ENCODE measurements around the gene LIMCH1.

The LIMCH1 gene

GRCh38 chr4:41556526-41556925, 18.6 kb downstream of the LIMCH1 start:
- DNase-seq (ENCODE audit: insufficient read length, low spot score) = no peak
- no peak for FAIRE-seq

GRCh38 chr4:41559940-41560516, 22.1 kb downstream of the LIMCH1 start:
- FAIRE-seq (no peak), DNase-seq (ENCODE audit: insufficient read length, low spot score) (no peak)

GRCh38 chr4:41561244-41561643, 23.3 kb downstream of the LIMCH1 start:
- no peak for DNase-seq (ENCODE audit: insufficient read length, low spot score)
- no peak for FAIRE-seq

- DNase-seq (ENCODE audit: insufficient read length, low spot score) (no peak), FAIRE-seq (no peak)
These were observed 29.2 kb downstream of the LIMCH1 start for GRCh38 chr4:41567186-41567585.

GRCh38 chr4:41568363-41568762, 30.4 kb downstream of the LIMCH1 start:
- FAIRE-seq (no peak), DNase-seq (ENCODE audit: insufficient read length, low spot score) (no peak)

GRCh38 chr4:41569961-41570360, 32.0 kb downstream of the LIMCH1 start:
- DNase-seq (ENCODE audit: insufficient read length, low spot score) (no peak), FAIRE-seq (no peak)

GRCh38 chr4:41571422-41571821, 33.5 kb downstream of the LIMCH1 start:
- FAIRE-seq = no peak

GRCh38 chr4:41572516-41572915, 34.6 kb downstream of the LIMCH1 start:
- FAIRE-seq (no peak), DNase-seq (ENCODE audit: insufficient read length, low spot score) (no peak)

More at GRCh38 chr4:41571422-41571821, 33.5 kb downstream of the LIMCH1 start:
- DNase-seq (ENCODE audit: insufficient read length, low spot score) = no peak

- DNase-seq (ENCODE audit: insufficient read length, low spot score) = no peak
- FAIRE-seq = no peak
These were observed 35.0 kb downstream of the LIMCH1 start for GRCh38 chr4:41572956-41573355.

- FAIRE-seq = no peak
- no peak for DNase-seq (ENCODE audit: insufficient read length, low spot score)
These were observed 35.6 kb downstream of the LIMCH1 start for GRCh38 chr4:41573502-41574001.

GRCh38 chr4:41575207-41575606, 37.2 kb downstream of the LIMCH1 start:
- FAIRE-seq = no peak
- DNase-seq (ENCODE audit: insufficient read length, low spot score) = no peak

- no peak for DNase-seq (ENCODE audit: insufficient read length, low spot score)
- FAIRE-seq = no peak
These were observed 37.7 kb downstream of the LIMCH1 start for GRCh38 chr4:41575665-41576064.

- DNase-seq (ENCODE audit: insufficient read length, low spot score) = no peak
- FAIRE-seq = no peak
These were observed 41.1 kb downstream of the LIMCH1 start for GRCh38 chr4:41579043-41579442.

GRCh38 chr4:41579526-41579925, 41.6 kb downstream of the LIMCH1 start:
- FAIRE-seq (no peak), DNase-seq (ENCODE audit: insufficient read length, low spot score) (no peak)

- FAIRE-seq (no peak), DNase-seq (ENCODE audit: insufficient read length, low spot score) (no peak)
These were observed 42.0 kb downstream of the LIMCH1 start for GRCh38 chr4:41580007-41580406.

GRCh38 chr4:41586675-41587225, 48.8 kb downstream of the LIMCH1 start:
- no peak for DNase-seq (ENCODE audit: insufficient read length, low spot score)
- no peak for FAIRE-seq

GRCh38 chr4:41587286-41587685, 49.3 kb downstream of the LIMCH1 start:
- no peak for DNase-seq (ENCODE audit: insufficient read length, low spot score)
- FAIRE-seq = no peak

GRCh38 chr4:41590591-41590990, 52.6 kb downstream of the LIMCH1 start:
- DNase-seq (ENCODE audit: insufficient read length, low spot score) = no peak
- FAIRE-seq = no peak

- no peak for FAIRE-seq
These were observed 56.5 kb downstream of the LIMCH1 start for GRCh38 chr4:41594432-41594831.

GRCh38 chr4:41597494-41597893, 59.5 kb downstream of the LIMCH1 start:
- DNase-seq (ENCODE audit: insufficient read length, low spot score) (no peak), FAIRE-seq (no peak)

More at GRCh38 chr4:41594432-41594831, 56.5 kb downstream of the LIMCH1 start:
- DNase-seq (ENCODE audit: insufficient read length, low spot score) = no peak

- no peak for DNase-seq (ENCODE audit: insufficient read length, low spot score)
- no peak for FAIRE-seq
These were observed 60.6 kb downstream of the LIMCH1 start for GRCh38 chr4:41598580-41598979.

- DNase-seq (ENCODE audit: insufficient read length, low spot score) (no peak), FAIRE-seq (no peak)
These were observed 61.3 kb downstream of the LIMCH1 start for GRCh38 chr4:41599192-41599786.
